Measurements from ENCODE around the gene NRSN2.
A peak's percentile ranks its signal among the peaks of the same experiment; 100 is the strongest.

The NRSN2 gene

GRCh38 chr20:397432-398237, 50.7 kb downstream of the NRSN2 start:
- DNase-seq (ENCODE audit: low spot score): no peak

- no peak for DNase-seq (ENCODE audit: low spot score)
Measured at GRCh38 chr20:399182-399707, 52.3 kb downstream of the NRSN2 start.

- DNase-seq (ENCODE audit: low spot score): no peak
Measured at GRCh38 chr20:400128-400453, 53.2 kb downstream of the NRSN2 start.

- no peak for DNase-seq (ENCODE audit: low spot score)
Measured at GRCh38 chr20:400454-401275, 53.8 kb downstream of the NRSN2 start.

GRCh38 chr20:401682-402495, 55.0 kb downstream of the NRSN2 start:
- DNase-seq (ENCODE audit: low spot score): peak; percentile 88

- no peak for DNase-seq (ENCODE audit: low spot score)
Measured at GRCh38 chr20:402496-402885, 55.6 kb downstream of the NRSN2 start.

GRCh38 chr20:402898-403581, 56.1 kb downstream of the NRSN2 start:
- DNase-seq (ENCODE audit: low spot score): no peak

- DNase-seq (ENCODE audit: low spot score): no peak
Measured at GRCh38 chr20:403582-403957, 56.7 kb downstream of the NRSN2 start.

GRCh38 chr20:404088-404487, 57.2 kb downstream of the NRSN2 start:
- no peak for DNase-seq (ENCODE audit: low spot score)

All from HuH-7 (cell line).